ENCODE results near the gene ATP5ME.

The ATP5ME gene

GRCh38 chr4:623914-624566, 50.0 kb downstream of the ATP5ME start:
- in situ Hi-C loops (cut with MboI; ENCODE audit: low sequenced_read_pairs) = no loop called here

GRCh38 chr4:622996-623913, 50.8 kb downstream of the ATP5ME start:
- in situ Hi-C loops (cut with MboI; ENCODE audit: low sequenced_read_pairs) = no loop called here

Data from HL-60/S4 treated with retinoic acid at 250 ng/mL for 4 days and 3 days (cell line).